NK-92 (cell line): ENCODE data around the gene TUBA1B.
"Not testable (repeated sequence)": the region's sequence is repeated elsewhere in the genome, so short reads cannot be mapped to it uniquely, and the experiment has no call there.

Source experiments
- DNase-seq: peaks from one replicate; lab custom pipeline; 2025; ENCODE audit not compliant: unreplicated experiment; lab: John Stamatoyannopoulos, UW

TUBA1B gene

GRCh38 chr12:49131051-49131893 lies at the start of gene TUBA1B:
TSS of gene TUBA1B (minus strand) at chr12:49131395. CDS start at chr12:49131300, 95 bp downstream.
- DNase-seq, result peak; percentile 44

- DNase-seq, result no peak
Measured at GRCh38 chr12:49174218-49174617, 43.0 kb upstream of the TUBA1B start.

GRCh38 chr12:49170924-49171323 lies 39.7 kb upstream of the TUBA1B start:
- no peak for DNase-seq

- no peak for DNase-seq
Measured at GRCh38 chr12:49165114-49165513, 33.9 kb upstream of the TUBA1B start.

DNA sequence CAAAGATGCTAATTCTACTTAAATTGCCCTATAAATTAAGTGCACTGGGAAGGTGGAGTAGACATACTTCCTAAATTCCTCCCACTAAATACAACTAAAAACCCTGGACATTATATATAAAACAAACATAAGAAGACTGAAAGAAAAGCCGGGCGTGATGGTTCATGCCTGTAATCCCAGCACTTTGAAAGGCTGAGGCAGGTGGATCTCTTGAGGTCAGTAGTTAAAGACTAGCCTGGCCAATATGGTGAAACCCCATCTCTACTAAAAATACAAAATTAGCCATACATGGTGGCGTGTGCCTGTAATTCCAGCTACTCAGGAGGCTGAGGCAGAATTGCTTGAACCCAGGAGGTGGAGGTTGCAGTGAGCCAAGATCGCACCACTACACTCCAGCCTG lies 30.7 kb upstream of the TUBA1B start:
- DNase-seq, result not testable (repeated sequence)

GRCh38 chr12:49161092-49161795 lies 30.0 kb upstream of the TUBA1B start:
- DNase-seq, result no peak

DNA sequence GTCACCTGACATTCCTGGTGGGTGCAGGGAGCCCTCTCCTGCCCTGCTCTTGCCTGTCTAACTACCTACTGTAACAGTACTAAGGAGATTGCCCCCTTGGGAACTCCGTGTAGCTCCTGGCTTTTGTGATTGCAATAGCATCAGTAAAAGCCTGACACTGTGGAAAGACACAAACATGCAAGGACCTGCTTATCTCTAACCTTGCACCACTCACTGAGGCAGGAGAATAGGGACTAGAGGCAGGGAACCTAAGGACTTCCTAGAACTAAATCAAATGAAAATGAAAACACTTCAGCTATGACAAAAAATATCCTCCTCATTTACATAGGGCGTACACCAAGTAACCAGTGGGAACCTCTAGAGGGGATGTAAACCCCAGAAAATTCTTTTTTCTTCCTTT lies 29.2 kb upstream of the TUBA1B start:
- DNase-seq, result no peak

DNA sequence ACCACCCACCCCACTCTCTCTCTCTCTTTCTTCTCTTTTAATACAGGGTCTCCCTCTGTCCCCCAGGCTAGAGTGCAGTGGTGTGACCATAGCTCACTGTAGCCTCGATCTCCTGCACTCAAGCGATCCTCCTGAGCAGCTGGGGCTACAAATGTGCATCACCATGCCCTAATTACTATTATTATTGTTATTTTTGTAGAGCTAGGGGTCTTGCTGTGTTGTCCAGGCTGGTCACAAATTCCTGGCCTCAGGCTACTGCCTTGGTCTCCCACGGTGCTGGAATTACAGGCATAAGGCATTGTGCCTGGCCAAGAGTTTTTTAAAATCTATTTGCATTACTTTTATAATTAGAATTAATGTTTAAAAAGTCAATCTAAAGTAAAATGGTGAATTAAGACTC lies 23.0 kb upstream of the TUBA1B start:
- DNase-seq, result no peak

DNA sequence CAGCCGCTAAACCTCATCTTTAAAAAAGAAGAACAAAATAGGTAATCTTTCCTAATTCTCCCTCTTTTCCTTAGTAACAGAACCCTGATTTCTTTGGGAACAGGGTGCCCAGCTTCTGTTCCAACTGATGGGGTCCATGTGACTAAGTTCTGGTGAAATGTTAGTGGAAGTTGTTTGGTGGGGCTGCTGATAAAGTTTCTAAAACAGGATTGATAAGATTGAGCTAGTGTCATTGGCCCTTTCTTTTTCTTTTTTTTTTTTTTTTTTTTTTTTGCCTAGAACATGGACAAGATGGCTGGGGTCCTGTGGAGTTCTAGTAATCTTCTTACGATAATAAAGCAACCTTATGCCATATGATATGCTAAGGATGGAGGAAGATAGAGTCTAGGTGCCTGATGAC lies 16.2 kb upstream of the TUBA1B start:
- DNase-seq, result no peak

- no peak for DNase-seq
Measured at GRCh38 chr12:49146406-49146805, 15.2 kb upstream of the TUBA1B start.

DNA sequence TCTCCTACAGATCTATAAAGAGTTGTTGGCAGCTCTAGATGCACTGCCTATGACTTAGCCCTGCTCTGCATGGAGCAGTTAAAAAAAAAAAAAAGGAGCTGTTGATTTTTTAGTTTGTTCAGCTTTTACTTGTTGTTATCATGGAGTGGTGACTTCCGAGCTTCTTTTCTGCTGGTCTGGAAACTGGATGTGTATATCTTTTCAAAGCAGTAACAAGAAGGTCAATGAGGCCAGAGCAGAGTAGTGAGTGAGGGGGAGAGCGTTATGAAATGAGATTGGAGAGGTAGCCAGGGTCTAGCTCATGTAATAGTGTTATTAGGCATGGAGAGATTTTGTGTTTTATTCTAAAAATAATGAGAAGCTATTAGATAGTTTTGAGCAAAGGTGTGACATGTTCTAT lies 13.2 kb upstream of the TUBA1B start:
- DNase-seq, result no peak

- no peak for DNase-seq
Measured at GRCh38 chr12:49138999-49139398, 7.8 kb upstream of the TUBA1B start.

DNA sequence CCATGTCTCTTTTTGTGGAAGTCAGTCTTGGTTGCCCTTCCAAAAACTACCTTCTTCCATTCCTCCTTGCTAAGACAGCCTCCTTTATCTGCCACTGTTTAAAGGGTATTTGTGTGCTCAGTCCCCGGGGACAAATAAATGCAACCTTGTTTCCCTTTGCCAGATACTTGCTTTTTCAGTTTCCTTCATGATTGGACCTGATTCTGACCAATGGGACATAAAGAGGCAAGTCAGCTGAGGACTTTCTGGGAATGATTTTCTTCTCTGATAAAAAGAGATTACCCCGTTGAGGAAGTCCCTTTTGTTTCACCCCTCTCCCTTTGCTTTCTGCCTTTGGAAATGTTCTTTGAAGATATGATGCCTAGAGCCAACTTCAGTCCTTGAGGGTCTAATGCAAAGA lies 7.4 kb upstream of the TUBA1B start:
- DNase-seq, result no peak

DNA sequence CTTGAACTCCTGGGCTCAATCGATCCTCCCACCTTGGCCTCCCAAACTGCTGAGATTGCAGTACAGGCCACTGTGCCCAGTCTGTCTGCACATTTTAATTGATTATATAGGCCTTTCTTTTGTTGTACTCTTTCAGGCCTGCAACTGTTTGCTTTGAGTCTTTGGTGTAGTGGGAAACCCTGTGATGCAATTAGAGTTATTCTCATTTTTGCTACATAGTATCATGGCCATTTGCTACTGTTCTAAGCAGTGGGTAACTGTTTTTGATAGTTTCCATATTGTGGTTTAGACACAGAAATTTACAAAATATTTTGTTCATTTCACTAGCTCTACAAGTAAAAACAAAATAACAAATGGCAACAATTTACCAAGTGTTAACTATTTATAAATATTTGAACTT lies 6.3 kb upstream of the TUBA1B start:
- no peak for DNase-seq

- DNase-seq, result not testable (repeated sequence)
Measured at GRCh38 chr12:49136997-49137396, 5.8 kb upstream of the TUBA1B start.

DNA sequence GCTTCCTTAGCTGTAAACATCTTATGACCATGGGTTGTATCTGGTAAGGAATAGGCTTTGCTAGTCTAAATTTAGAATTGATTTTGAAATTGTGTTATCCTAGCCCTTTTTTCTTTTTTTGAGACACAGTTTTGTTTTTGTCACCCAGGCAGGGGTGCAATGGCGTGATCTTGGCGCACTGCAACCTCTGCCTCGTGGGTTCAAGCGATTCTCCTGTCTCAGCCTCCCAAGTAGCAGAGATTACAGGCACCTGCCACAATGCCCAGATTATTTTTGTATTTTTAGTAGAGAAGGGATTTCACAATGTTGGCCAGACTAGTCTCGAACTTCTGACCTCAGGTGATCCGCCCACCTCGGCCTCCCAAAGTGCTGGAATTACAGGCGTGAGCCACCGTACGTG lies 2.4 kb upstream of the TUBA1B start:
- DNase-seq, result no peak

GRCh38 chr12:49133014-49133413 lies 1.8 kb upstream of the TUBA1B start:
- DNase-seq, result no peak

GRCh38 chr12:49131894-49132461 lies 783 bp upstream of the TUBA1B start:
- no peak for DNase-seq

DNA sequence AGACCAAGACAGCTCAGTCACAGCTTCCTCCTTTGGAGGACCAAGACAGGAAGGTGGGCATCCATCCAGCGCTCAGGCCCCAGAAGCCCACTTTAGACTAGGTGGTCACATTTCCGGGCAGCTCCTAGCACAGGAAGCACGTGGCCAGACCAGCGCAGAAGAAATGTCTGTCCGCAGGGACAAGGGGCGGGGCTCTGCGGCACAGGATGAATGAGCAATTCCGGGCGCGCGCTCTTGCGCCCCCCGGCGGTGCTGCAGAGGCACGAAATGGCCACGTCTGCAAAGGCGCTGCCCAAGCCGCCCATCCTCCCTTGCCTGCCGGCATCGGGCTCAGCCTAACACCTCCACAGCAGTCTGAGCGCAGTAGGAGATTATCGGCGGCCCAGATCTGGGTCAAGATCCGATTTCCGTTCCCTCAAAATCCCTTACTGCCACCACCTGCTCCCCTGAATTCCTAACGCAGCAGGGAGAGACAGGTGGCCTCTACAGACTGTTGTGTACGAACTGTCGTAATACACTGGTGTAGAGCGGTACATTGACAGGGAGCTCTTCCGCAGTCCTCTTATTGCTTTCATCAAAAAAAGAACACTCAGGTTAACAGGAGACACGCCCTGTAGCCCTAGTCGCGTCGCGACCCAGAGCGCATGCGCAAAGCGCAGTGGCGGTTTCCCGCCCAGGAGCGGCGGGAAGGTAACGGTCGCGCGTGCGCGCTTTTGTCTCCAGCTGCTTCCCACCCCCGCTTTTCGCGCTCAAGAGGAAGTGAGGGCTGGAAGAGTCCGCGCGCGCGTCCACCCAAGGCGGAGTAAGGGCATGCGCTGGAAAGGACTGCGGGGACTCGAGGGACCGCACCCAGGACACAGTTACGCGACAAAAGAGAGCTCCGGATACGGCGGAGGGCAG lies 794 bp downstream of the TUBA1B start:
- DNase-seq, result peak; percentile 56

- DNase-seq, result no peak
Measured at GRCh38 chr12:49129332-49130150, 1.7 kb downstream of the TUBA1B start.
